ENCODE measurements around the gene LBHD2.
A peak's percentile ranks its signal among the peaks of the same experiment; 100 is the strongest.

DNA sequence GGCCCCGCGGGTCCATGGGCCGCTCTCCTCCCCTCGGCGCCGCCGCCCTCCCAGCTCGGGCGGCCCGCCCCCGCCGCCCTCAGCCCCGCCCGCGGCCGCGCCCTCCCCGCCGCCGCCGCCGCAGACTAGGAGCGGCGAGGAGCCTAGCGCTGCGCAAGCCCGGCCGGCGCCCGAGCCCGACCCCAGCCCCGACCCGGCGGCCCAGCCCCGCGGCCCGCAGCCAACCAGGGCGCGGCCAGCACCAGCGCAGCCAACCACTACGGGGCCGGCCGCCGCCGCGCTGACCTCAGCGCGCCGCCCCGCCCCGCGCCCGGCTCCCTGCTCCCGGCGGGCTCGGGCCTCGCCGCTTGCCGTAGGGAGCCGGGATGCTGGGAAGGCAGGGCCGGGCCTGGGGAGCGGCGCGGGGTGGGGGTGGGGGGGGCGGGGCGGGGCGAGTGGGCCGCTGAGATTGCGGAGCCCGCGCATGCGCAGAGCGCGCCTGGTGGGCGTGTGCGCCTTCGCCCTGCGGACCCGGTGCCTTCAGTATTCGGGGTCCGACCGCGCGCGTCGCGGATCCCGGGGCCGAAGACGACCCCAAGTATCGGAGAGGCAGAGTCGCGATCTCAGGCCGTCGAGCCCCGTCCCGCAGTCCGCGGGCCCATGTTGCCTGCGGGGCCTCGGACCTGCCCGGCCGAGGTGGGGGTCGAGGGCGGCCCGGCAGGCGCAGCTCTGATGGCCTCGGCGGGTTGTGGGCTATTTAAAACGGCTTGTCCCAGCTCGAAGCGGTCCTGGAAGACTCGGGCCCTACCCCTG lies 26.4 kb upstream of the LBHD2 start, which contains the start of gene CDC42BPB:
- TF ChIP-seq SIN3A (IDR thresholded peaks at IDR 0.05; ENCODE audit: borderline replicate concordance, insufficient read depth, low read depth, low read length), result 0 out of 2 replicates have a peak, but pooled peaks have one; percentile 56
- TF ChIP-seq, protein P1, sequence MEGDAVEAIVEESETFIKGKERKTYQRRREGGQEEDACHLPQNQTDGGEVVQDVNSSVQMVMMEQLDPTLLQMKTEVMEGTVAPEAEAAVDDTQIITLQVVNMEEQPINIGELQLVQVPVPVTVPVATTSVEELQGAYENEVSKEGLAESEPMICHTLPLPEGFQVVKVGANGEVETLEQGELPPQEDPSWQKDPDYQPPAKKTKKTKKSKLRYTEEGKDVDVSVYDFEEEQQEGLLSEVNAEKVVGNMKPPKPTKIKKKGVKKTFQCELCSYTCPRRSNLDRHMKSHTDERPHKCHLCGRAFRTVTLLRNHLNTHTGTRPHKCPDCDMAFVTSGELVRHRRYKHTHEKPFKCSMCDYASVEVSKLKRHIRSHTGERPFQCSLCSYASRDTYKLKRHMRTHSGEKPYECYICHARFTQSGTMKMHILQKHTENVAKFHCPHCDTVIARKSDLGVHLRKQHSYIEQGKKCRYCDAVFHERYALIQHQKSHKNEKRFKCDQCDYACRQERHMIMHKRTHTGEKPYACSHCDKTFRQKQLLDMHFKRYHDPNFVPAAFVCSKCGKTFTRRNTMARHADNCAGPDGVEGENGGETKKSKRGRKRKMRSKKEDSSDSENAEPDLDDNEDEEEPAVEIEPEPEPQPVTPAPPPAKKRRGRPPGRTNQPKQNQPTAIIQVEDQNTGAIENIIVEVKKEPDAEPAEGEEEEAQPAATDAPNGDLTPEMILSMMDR (IDR thresholded peaks at IDR 0.05), result no peak

All from Panc1 (cell line).